H1 (cell line): ENCODE results near the gene NRXN3. TPM values are rescaled to one million over a fixed set of nuclear protein-coding genes. Genes with fewer than 3 reads are reported as not detected.

Experiments used
- CHD7 ChIP-seq: fragments of 300-600 bp; sonication (generic); IDR thresholded peaks from 2 replicates; pipeline ENCODE4 v1.7.1; 2012; ENCODE audit warnings: low read length, moderate library complexity, mild to moderate bottlenecking, inconsistent platforms; ENCODE audit not compliant: insufficient replicate concordance
- SIN3A ChIP-seq, 2 experiments: IDR thresholded peaks in 1 of 2; conservative IDR thresholded peaks in 1 of 2; 2 replicates each; pipeline ENCODE4 v1.6.1; 2011 to 2012; ENCODE audit warnings: low read length in 2 of 2, improper control_type of control experiment in 1 of 2, low read depth in 1 of 2, mild to moderate bottlenecking in 1 of 2
- TAF7 ChIP-seq: optimal IDR thresholded peaks from 2 replicates; pipeline ENCODE3; 2011; ENCODE audit warnings: low read depth, mild to moderate bottlenecking, inconsistent platforms, low read length, moderate library complexity, borderline replicate concordance
- polyA plus RNA-seq, 7 experiments: library from polyadenylated mRNA; depleted of rRNA in 3 of 7; stranded (reverse) in 5 of 7; unstranded in 2 of 7; fragments of >200 nt in 5 of 7; fragments of 200-250 nt in 2 of 7; gene quantifications; 1 replicate in 5 of 7; 2 replicates in 1 of 7; 4 replicates in 1 of 7; pipeline versions ENCODE4 v1.2.1 to v1.2.3, GENCODE V29; 2011 to 2013; ENCODE audit warnings: missing spikeins in 2 of 7, mixed read lengths in 2 of 7
- total RNA-seq: library from RNA; stranded (reverse); fragmentation: NEBNext Ultra II Directional; extraction: Animal tissue kit (Norgen Biotek cat#: 25700); gene quantifications from 2 replicates; pipeline ENCODE4 v1.2.1, GENCODE V29; 2021

NRXN3 gene
- total and polyA plus RNA-seq, 2 of the 8 experiments (the other 6 are each of a cell fraction or from before 2014, with no cell fraction given) = 2.6 to 4.1 TPM

GRCh38 chr14:78863143-78863542, 693.0 kb downstream of the NRXN3 start (continued):
- TF ChIP-seq CHD7 (peak; percentile 54), SIN3A (conservative IDR thresholded peaks at IDR 0.05 in 1 of 2, IDR thresholded peaks at IDR 0.05 in 1 of 2; ENCODE audit: low read depth in 1 of 2, low read length in 2 of 2) (peak in 1 of 2 experiments; percentile 55; a peak in 1 of 4 replicates), TAF7 (peak; percentile 28)
